SK-N-MC (cell line): ENCODE results near the gene ARHGEF10L.

Source experiments
- EZH2 ChIP-seq: fragments of 200-600 bp; sonication (generic); IDR thresholded peaks from one replicate; pipeline ENCODE4 v1.6.1; 2017; ENCODE audit warnings: antibody characterized with exemption
- POLR2AphosphoS5 ChIP-seq: IDR thresholded peaks from 2 replicates; pipeline ENCODE4 v1.6.1; 2012; ENCODE audit warnings: mild to moderate bottlenecking, low read depth, low read length, borderline replicate concordance

DNA sequence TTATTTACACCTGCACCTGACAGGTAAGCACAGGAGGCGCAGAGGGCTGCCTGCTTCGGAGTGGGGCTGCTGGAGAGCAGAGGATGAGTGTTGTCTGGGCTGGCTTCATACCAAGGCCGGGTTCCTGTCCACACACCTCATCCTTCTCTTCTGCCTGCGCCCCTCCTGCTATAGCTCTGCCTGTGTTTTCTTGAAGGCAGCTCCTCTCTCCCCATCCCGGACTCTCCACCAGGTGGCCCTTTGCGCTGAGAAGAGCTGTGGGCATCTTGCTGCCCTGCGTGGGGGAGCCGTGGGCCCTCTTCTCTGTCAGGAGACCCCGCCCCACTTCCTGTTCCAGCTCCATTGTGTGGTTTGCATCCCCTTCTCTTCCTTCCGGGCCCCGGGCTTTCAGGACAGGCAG, 35.0 kb downstream of the ARHGEF10L start:
- TF ChIP-seq POLR2AphosphoS5 = no peak
- TF ChIP-seq EZH2 = no peak
